GM10847 (cell line): ENCODE measurements around the gene NCAPH2.

Experiments
- POLR2A ChIP-seq: IDR thresholded peaks from 2 replicates; pipeline ENCODE4 v1.6.1; 2011; ENCODE audit not compliant: insufficient read length; ENCODE audit errors: extremely low read depth

Gene NCAPH2

GRCh38 chr22:50483977-50484853 lies 23.8 kb upstream of the NCAPH2 start:
- TF ChIP-seq POLR2A, result no peak

GRCh38 chr22:50485221-50486131 lies 22.5 kb upstream of the NCAPH2 start:
- no peak for TF ChIP-seq POLR2A

- TF ChIP-seq POLR2A, result no peak
Observed at GRCh38 chr22:50486561-50487289, 21.3 kb upstream of the NCAPH2 start, which contains the start of gene MIOX. MIOX (plus strand) TSS chr22:50486859; CDS start chr22:50486898, 39 bp downstream.

- TF ChIP-seq POLR2A, result no peak
Observed at GRCh38 chr22:50487290-50488005, 20.6 kb upstream of the NCAPH2 start.

- no peak for TF ChIP-seq POLR2A
Observed at GRCh38 chr22:50488006-50488677, 19.9 kb upstream of the NCAPH2 start.

GRCh38 chr22:50488886-50489285 lies 19.1 kb upstream of the NCAPH2 start:
- TF ChIP-seq POLR2A, result no peak

- no peak for TF ChIP-seq POLR2A
Observed at GRCh38 chr22:50489363-50490243, 18.4 kb upstream of the NCAPH2 start.

- TF ChIP-seq POLR2A, result no peak
Observed at GRCh38 chr22:50490531-50491308, 17.3 kb upstream of the NCAPH2 start.

GRCh38 chr22:50497093-50497492 lies 10.9 kb upstream of the NCAPH2 start:
- no peak for TF ChIP-seq POLR2A

- no peak for TF ChIP-seq POLR2A
Observed at GRCh38 chr22:50498322-50498890, 9.6 kb upstream of the NCAPH2 start.

GRCh38 chr22:50500452-50500851 lies 7.6 kb upstream of the NCAPH2 start:
- no peak for TF ChIP-seq POLR2A

- TF ChIP-seq POLR2A, result no peak
Observed at GRCh38 chr22:50502096-50502495, 5.9 kb upstream of the NCAPH2 start.
